SK-N-SH (cell line): ENCODE results near the gene RIN3.

ENCODE experiments used
- CHD2 ChIP-seq: fragments of 150-350 bp; IDR thresholded peaks from 2 replicates; pipeline ENCODE4 v1.6.1; 2018; ENCODE audit warnings: low read length; ENCODE audit not compliant: partially characterized antibody
- ELF1 ChIP-seq: IDR thresholded peaks from 2 replicates; pipeline ENCODE4 v1.4.0; 2012
- EP300 ChIP-seq, 2 experiments: IDR thresholded peaks; 2 replicates each; pipeline versions ENCODE4 v1.4.0 to v1.6.1; 2012; ENCODE audit warnings: borderline replicate concordance in 1 of 2, low read depth in 1 of 2, low read length in 1 of 2
- EZH2phosphoT487 ChIP-seq: fragments of 200-600 bp; sonication (generic); IDR thresholded peaks from 2 replicates; pipeline ENCODE4 v1.6.1; 2017; ENCODE audit warnings: low read depth, mixed run types, mild to moderate bottlenecking, antibody characterized with exemption, moderate library complexity, borderline replicate concordance
- POLR2AphosphoS5 ChIP-seq: IDR thresholded peaks from 2 replicates; pipeline ENCODE4 v1.6.1; 2012; ENCODE audit warnings: low read depth, low read length
- REST ChIP-seq: IDR thresholded peaks from 2 replicates; pipeline ENCODE4 v1.6.1; 2012; ENCODE audit warnings: mild to moderate bottlenecking, low read depth, low read length, moderate library complexity
- TF ChIP-seq, protein P1 (sequence below): fragments of 200-600 bp; sonication (generic); IDR thresholded peaks from 2 replicates; pipeline ENCODE4 v1.6.1; 2017; ENCODE audit warnings: antibody characterized with exemption, mild to moderate bottlenecking, moderate library complexity
- TF ChIP-seq, protein P2 (sequence below): IDR thresholded peaks from 2 replicates; pipeline ENCODE4 v1.4.0; 2012; ENCODE audit warnings: low read depth, borderline replicate concordance

DNA sequence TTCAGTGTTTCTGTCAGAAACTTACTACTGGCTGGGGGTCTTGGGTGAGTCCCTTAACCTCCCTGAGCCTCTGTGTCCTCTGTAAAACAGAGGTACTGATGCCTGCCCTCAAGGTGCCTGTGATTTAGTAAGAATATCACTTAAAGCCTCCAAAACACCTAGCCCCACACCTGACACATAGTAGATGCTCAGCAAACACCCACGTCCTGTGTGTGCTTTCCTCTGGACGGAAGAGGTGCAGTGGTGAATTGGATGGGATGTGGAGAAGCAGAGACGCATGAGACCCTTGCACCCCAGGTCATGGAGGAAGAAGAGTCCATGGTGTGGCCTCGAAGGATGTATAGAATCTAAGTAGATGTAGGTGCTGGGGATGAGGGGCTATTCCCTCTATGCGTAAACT lies 124.3 kb downstream of the RIN3 start:
- TF ChIP-seq, protein P1, sequence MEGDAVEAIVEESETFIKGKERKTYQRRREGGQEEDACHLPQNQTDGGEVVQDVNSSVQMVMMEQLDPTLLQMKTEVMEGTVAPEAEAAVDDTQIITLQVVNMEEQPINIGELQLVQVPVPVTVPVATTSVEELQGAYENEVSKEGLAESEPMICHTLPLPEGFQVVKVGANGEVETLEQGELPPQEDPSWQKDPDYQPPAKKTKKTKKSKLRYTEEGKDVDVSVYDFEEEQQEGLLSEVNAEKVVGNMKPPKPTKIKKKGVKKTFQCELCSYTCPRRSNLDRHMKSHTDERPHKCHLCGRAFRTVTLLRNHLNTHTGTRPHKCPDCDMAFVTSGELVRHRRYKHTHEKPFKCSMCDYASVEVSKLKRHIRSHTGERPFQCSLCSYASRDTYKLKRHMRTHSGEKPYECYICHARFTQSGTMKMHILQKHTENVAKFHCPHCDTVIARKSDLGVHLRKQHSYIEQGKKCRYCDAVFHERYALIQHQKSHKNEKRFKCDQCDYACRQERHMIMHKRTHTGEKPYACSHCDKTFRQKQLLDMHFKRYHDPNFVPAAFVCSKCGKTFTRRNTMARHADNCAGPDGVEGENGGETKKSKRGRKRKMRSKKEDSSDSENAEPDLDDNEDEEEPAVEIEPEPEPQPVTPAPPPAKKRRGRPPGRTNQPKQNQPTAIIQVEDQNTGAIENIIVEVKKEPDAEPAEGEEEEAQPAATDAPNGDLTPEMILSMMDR = no peak
- TF ChIP-seq, protein P2, sequence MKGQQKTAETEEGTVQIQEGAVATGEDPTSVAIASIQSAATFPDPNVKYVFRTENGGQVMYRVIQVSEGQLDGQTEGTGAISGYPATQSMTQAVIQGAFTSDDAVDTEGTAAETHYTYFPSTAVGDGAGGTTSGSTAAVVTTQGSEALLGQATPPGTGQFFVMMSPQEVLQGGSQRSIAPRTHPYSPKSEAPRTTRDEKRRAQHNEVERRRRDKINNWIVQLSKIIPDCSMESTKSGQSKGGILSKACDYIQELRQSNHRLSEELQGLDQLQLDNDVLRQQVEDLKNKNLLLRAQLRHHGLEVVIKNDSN = no peak
- TF ChIP-seq CHD2 = no peak
- TF ChIP-seq ELF1 = no peak
- no peak for TF ChIP-seq REST
- no peak for TF ChIP-seq POLR2AphosphoS5
- TF ChIP-seq EZH2phosphoT487 = no peak
- TF ChIP-seq EP300 (IDR thresholded peaks at IDR 0.05; ENCODE audit: borderline replicate concordance in 1 of 2, low read depth in 1 of 2, low read length in 1 of 2) = no peak
